ENCODE results near the gene PTPRJ. TPM values are rescaled to one million over a fixed set of nuclear protein-coding genes. Genes with fewer than 3 reads are reported as not detected.

The PTPRJ gene
- total RNA-seq, 1 experiment from 2014 or later = 39.4 TPM

- in situ Hi-C loops (cut with HindIII; ENCODE audit: low pct_unique_long_range_greater_than_20kb, low sequenced_read_pairs) = no loop called here
- peak; percentile 64 for DNase-seq (ENCODE audit: low read depth, low spot score)
These were observed 19.0 kb upstream of the PTPRJ start for GRCh38 chr11:47961383-47961782.

- in situ Hi-C loops (cut with HindIII; ENCODE audit: low pct_unique_long_range_greater_than_20kb, low sequenced_read_pairs) = no loop called here
These were observed 15.8 kb upstream of the PTPRJ start for GRCh38 chr11:47964546-47964945.

GRCh38 chr11:47967577-47968525 lies 12.5 kb upstream of the PTPRJ start:
- in situ Hi-C loops (cut with HindIII; ENCODE audit: low pct_unique_long_range_greater_than_20kb, low sequenced_read_pairs) = no loop called here
- no peak for DNase-seq (ENCODE audit: low read depth, low spot score)

More at GRCh38 chr11:47964546-47964945, 15.8 kb upstream of the PTPRJ start:
- DNase-seq (ENCODE audit: low read depth, low spot score) = no peak

DNA sequence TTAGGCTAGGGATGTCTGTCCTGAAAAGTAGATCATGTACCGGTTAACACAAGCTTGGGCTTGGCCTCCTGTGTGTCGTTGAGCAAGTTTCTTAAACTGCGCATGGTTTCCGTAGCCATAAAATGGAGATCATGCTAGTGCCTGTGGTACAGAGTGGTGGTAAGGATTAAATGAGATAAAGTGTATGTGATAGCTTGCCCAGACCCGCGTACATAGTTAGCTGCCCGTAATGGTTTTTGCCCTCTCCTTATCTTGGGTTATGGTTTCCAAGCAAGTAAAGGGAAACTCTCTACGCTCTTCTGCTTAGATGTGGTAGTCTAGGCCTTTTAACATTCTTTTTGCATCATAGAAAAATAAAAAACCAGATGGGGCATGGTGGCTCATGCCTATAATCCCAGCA lies 11.0 kb upstream of the PTPRJ start:
- no peak for DNase-seq (ENCODE audit: low read depth, low spot score)
- in situ Hi-C loops (cut with HindIII; ENCODE audit: low pct_unique_long_range_greater_than_20kb, low sequenced_read_pairs) = no loop called here

DNA sequence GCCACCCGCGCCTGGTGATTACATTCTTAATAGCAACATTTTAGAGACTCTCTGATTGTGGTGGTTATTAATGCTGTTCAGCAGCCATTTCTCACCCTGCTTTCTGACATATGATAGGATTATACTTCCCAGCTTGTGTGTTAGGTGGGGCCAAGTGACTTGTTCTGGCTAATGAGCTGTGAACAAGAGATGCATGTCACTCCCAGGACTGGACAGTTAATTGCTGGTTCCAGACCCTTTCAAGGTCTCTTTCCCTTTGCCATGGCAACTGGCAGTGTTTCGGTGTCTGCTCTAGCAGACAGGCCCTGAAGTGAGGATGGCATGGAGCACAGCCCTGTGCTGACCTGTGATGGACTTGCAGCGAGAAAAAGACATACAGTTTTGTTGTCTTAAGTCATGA lies 8.9 kb upstream of the PTPRJ start:
- no peak for DNase-seq (ENCODE audit: low read depth, low spot score)
- in situ Hi-C loops (cut with HindIII; ENCODE audit: low pct_unique_long_range_greater_than_20kb, low sequenced_read_pairs) = no loop called here

DNA sequence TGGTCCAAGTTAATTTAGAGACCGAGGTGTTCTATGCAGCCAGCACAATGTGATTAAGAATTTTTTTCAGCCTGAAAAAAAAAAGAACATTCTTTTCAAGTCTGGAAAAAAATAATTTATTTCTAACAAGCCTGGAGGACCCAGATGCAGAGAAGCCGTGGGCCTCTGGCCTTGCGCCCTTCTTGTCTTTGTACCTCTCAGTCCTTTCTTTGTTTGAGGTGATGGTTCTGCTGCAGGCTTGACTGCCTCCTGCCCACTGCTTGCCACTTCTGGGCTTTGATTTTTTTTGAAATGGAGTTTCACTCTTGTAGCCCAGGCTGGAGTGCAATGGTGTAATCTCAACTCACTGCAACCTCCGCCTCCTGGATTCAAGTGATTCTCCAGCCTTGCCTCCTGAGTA lies 7.2 kb upstream of the PTPRJ start:
- DNase-seq (ENCODE audit: low read depth, low spot score) = no peak
- in situ Hi-C loops (cut with HindIII; ENCODE audit: low pct_unique_long_range_greater_than_20kb, low sequenced_read_pairs) = no loop called here

- in situ Hi-C loops (cut with HindIII; ENCODE audit: low pct_unique_long_range_greater_than_20kb, low sequenced_read_pairs) = loop anchor here (25.0 kb wide), 1 partner anchor 135 kb away; no protein-coding TSS in a partner anchor
- DNase-seq (ENCODE audit: low read depth, low spot score) = no peak
These were observed 3.4 kb upstream of the PTPRJ start for GRCh38 chr11:47976931-47977330.

GRCh38 chr11:47977623-47978022 lies 2.7 kb upstream of the PTPRJ start:
- no peak for DNase-seq (ENCODE audit: low read depth, low spot score)
- in situ Hi-C loops (cut with HindIII; ENCODE audit: low pct_unique_long_range_greater_than_20kb, low sequenced_read_pairs) = loop anchor here (25.0 kb wide), 1 partner anchor 135 kb away; no protein-coding TSS in a partner anchor

- no peak for DNase-seq (ENCODE audit: low read depth, low spot score)
- in situ Hi-C loops (cut with HindIII; ENCODE audit: low pct_unique_long_range_greater_than_20kb, low sequenced_read_pairs) = loop anchor here (25.0 kb wide), 1 partner anchor 133 kb away; no protein-coding TSS in a partner anchor
These were observed 826 bp upstream of the PTPRJ start for GRCh38 chr11:47979378-47980087.

DNA sequence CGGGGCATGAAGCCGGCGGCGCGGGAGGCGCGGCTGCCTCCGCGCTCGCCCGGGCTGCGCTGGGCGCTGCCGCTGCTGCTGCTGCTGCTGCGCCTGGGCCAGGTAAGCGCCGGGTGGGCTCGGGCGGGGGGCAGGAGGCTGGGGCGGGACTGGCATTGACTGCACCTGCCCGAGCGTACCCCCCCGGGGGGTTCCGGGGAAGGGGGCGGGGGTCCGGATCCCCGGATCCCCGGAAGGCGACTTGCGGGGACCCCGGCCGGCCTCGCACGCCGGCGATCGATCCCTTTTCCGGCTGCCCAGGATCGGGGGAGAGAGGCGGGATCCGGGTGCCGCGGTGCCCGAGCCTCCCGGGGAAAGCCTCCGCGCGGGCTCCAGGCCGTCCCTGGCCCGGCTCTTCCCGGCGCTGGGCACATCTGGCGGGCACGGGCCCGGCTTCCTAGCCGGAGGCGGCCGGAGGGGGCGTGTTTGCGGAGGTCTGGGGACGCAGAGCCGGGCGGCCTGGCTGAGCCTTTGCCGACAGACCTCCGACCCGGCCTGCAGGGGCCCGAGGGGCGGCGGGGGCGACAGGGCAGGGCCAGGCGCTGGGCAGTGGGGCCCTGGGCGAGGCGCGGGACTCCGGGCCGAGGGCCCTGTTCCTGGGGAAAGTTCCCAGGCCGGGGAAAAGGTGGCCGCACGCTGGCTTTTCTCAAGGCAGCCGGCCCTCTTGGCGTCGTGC lies 705 bp downstream of the PTPRJ start:
- in situ Hi-C loops (cut with HindIII; ENCODE audit: low pct_unique_long_range_greater_than_20kb, low sequenced_read_pairs) = loop anchor here (25.0 kb wide), 1 partner anchor 131 kb away; no protein-coding TSS in a partner anchor
- DNase-seq (ENCODE audit: low read depth, low spot score) = no peak

DNA sequence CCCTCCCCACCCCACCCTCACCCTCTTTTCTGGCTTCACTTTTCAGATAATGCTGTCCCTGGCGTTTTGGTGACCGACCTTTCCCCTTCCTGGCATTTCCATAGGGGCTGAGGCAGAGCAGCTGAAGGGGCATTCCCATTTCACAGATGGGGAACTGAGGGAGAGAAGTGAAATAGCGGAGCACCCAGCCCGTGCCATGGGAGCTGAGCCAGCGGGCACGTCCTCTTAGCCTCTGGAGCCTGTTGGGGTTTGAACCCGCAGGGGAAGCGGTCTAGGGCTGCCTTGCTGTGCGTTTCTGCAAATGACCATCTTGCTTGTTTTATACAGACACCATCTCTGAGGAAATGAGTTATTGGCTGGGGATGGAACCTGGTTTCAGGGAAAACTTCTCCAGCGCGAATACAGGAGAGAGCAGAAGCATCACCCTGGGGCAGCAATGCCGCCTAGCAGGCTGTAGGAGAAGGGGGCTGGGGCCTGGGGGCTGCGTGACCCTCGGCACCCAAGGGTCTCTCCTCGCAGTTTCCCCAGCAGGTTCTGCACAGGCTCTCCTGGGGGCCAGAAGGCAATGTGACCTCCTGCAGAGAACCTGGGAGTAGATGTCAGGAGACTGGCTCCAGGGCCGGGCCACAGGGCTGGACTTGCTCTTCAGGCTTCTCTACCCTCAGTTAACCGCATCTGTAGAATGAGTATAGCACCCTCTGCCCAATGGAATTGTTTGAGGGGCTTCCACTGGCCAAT lies 1.5 kb downstream of the PTPRJ start:
- no peak for DNase-seq (ENCODE audit: low read depth, low spot score)
- in situ Hi-C loops (cut with HindIII; ENCODE audit: low pct_unique_long_range_greater_than_20kb, low sequenced_read_pairs) = loop anchor here (25.0 kb wide), 1 partner anchor 130 kb away; no protein-coding TSS in a partner anchor

DNA sequence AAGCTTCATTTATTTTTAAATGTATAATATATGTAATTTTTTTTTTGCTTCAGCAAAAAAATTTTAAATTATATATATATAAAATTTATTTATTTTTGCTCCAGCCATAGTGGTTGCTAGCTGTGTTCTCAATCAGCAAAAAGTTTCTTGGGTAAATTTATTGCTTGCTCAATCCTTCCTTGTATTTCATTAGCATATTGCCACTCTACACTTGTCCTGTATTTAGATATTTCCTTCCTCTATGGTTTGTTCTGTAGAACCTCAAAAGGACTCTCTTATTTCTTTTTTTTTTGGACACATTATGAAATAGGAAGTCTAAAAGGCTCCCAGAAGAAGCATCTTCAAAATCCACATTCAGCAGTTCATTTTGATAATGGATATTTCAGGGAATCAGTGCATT lies 2.3 kb downstream of the PTPRJ start:
- no peak for DNase-seq (ENCODE audit: low read depth, low spot score)
- in situ Hi-C loops (cut with HindIII; ENCODE audit: low pct_unique_long_range_greater_than_20kb, low sequenced_read_pairs) = loop anchor here (25.0 kb wide), 1 partner anchor 130 kb away; no protein-coding TSS in a partner anchor

- in situ Hi-C loops (cut with HindIII; ENCODE audit: low pct_unique_long_range_greater_than_20kb, low sequenced_read_pairs) = loop anchor here (25.0 kb wide), 1 partner anchor 129 kb away; no protein-coding TSS in a partner anchor
These were observed 3.4 kb downstream of the PTPRJ start for GRCh38 chr11:47983464-47984397.

DNA sequence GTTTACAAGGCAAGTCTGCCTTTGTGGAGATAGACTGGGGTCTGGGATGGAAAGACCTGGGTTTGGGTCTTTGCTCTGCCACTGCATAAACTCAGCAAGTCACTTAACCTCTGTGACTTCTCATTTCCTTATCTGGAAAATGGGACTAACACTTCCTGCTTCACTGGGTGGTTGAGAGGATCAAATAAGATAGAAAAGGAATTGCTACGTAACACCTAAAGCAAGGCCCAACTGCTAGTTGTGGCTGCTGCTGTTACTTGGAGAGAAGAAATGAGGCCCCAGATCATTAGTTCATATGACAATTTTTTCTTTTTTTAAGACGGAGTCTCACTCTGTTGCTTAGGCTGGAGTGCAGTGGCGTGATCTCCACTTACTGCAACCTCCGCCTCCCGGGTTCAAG lies 5.9 kb downstream of the PTPRJ start:
- in situ Hi-C loops (cut with HindIII; ENCODE audit: low pct_unique_long_range_greater_than_20kb, low sequenced_read_pairs) = loop anchor here (25.0 kb wide), 1 partner anchor 126 kb away; no protein-coding TSS in a partner anchor

More at GRCh38 chr11:47983464-47984397, 3.4 kb downstream of the PTPRJ start:
- no peak for DNase-seq (ENCODE audit: low read depth, low spot score)

GRCh38 chr11:47986742-47987141 lies 6.4 kb downstream of the PTPRJ start:
- in situ Hi-C loops (cut with HindIII; ENCODE audit: low pct_unique_long_range_greater_than_20kb, low sequenced_read_pairs) = loop anchor here (25.0 kb wide), 1 partner anchor 126 kb away; no protein-coding TSS in a partner anchor
- DNase-seq (ENCODE audit: low read depth, low spot score) = no peak

More for the DNA sequence above, 5.9 kb downstream of the PTPRJ start:
- no peak for DNase-seq (ENCODE audit: low read depth, low spot score)

DNA sequence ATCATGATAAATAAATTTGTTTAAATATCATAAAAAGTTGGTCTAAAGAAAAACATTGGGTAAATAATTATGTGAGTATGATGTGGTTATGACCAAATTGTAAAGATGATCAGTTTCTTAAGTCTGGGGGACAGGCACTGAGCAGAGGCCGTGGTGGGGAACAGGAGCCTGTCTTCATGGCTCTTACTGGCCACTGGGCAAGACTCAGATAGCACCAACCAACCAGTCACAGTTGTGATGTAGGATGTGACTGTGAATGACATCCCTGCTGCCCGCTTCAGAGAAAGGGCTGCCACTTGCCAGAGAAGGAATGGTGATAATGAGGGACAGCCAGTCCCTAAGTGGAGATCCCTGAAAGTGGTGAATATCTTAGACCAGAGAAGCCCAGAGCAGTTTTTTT lies 7.0 kb downstream of the PTPRJ start:
- in situ Hi-C loops (cut with HindIII; ENCODE audit: low pct_unique_long_range_greater_than_20kb, low sequenced_read_pairs) = loop anchor here (25.0 kb wide), 1 partner anchor 125 kb away; no protein-coding TSS in a partner anchor
- no peak for DNase-seq (ENCODE audit: low read depth, low spot score)

Measured in SK-MEL-5 (cell line).